Measurements from ENCODE around the gene TTC7B.

TTC7B gene

GRCh38 chr14:90777830-90778485, 38.3 kb downstream of the TTC7B start:
- no peak overlapping the region for H3K4me3 ChIP-seq (ENCODE audit: control insufficient read depth, low read depth, low read length)
- no peak for DNase-seq (ENCODE audit: low read depth)
- TF ChIP-seq CTCF (conservative IDR thresholded peaks at IDR 0.05; ENCODE audit: control insufficient read depth, insufficient read depth, low read depth, low read length), result no peak

GRCh38 chr14:90777358-90777757, 38.9 kb downstream of the TTC7B start:
- H3K4me3 ChIP-seq (ENCODE audit: control insufficient read depth, low read depth, low read length), result no peak overlapping the region
- no peak for TF ChIP-seq CTCF (conservative IDR thresholded peaks at IDR 0.05; ENCODE audit: control insufficient read depth, insufficient read depth, low read depth, low read length)
- no peak for DNase-seq (ENCODE audit: low read depth)

GRCh38 chr14:90775441-90775840, 40.8 kb downstream of the TTC7B start:
- H3K4me3 ChIP-seq (ENCODE audit: control insufficient read depth, low read depth, low read length), result no peak overlapping the region
- no peak for DNase-seq (ENCODE audit: low read depth)
- no peak for TF ChIP-seq CTCF (conservative IDR thresholded peaks at IDR 0.05; ENCODE audit: control insufficient read depth, insufficient read depth, low read depth, low read length)

GRCh38 chr14:90774316-90774715, 41.9 kb downstream of the TTC7B start:
- TF ChIP-seq CTCF (conservative IDR thresholded peaks at IDR 0.05; ENCODE audit: control insufficient read depth, insufficient read depth, low read depth, low read length), result no peak
- DNase-seq (ENCODE audit: low read depth), result no peak
- H3K4me3 ChIP-seq (ENCODE audit: control insufficient read depth, low read depth, low read length), result no peak overlapping the region

GRCh38 chr14:90773705-90774104, 42.5 kb downstream of the TTC7B start:
- no peak for DNase-seq (ENCODE audit: low read depth)
- no peak for TF ChIP-seq CTCF (conservative IDR thresholded peaks at IDR 0.05; ENCODE audit: control insufficient read depth, insufficient read depth, low read depth, low read length)
- no peak overlapping the region for H3K4me3 ChIP-seq (ENCODE audit: control insufficient read depth, low read depth, low read length)

- DNase-seq (ENCODE audit: low read depth), result no peak
- no peak for TF ChIP-seq CTCF (conservative IDR thresholded peaks at IDR 0.05; ENCODE audit: control insufficient read depth, insufficient read depth, low read depth, low read length)
- no peak overlapping the region for H3K4me3 ChIP-seq (ENCODE audit: control insufficient read depth, low read depth, low read length)
Measured at GRCh38 chr14:90773196-90773486, 43.1 kb downstream of the TTC7B start.

GRCh38 chr14:90767899-90768298, 48.3 kb downstream of the TTC7B start:
- H3K4me3 ChIP-seq (ENCODE audit: control insufficient read depth, low read depth, low read length), result no peak overlapping the region
- no peak for TF ChIP-seq CTCF (conservative IDR thresholded peaks at IDR 0.05; ENCODE audit: control insufficient read depth, insufficient read depth, low read depth, low read length)
- no peak for DNase-seq (ENCODE audit: low read depth)
